Naive thymus-derived CD8-positive, alpha-beta T cell (primary cell): Measurements from ENCODE around the gene DNAJC1. TPM values are rescaled to one million over a fixed set of nuclear protein-coding genes. Genes with fewer than 3 reads are reported as not detected.
"Not testable (repeated sequence)": the region's sequence is repeated elsewhere in the genome, so short reads cannot be mapped to it uniquely, and the experiment has no call there.

Experiments used
- ATAC-seq, 2 donors: fragments of 150-1000 bp; cut with Tn5 transposase in 1 of 2; sonication (Bioruptor Pico), chemical (Tn5 transposase) in 1 of 2; 1 replicate in 1 of 2; 2 replicates in 1 of 2; pipeline ENCODE4 v1.10.0; 2021; ENCODE audit warnings: mild to moderate bottlenecking in 2 of 2, moderate library complexity in 2 of 2
- POLR2A ChIA-PET: fragments of 350-600 bp; sonication (Branson Sonifier 250); formaldehyde crosslinking; loops from one replicate; lab custom pipeline; 2021; ENCODE audit warnings: antibody characterized with exemption; lab: Charles Lee
- DNase-seq, 10 donors: peaks; one replicate each; pipeline versions ENCODE4 v3.0.0 to v3.0.0-alpha.2; 2020 to 2022
- H3K27ac Mint-ChIP-seq, 10 donors: one replicate each; pipeline ENCODE4 v1.8.0; 2020 to 2022; ENCODE audit warnings: mild to moderate bottlenecking in 10 of 10, mixed read lengths in 10 of 10, moderate library complexity in 4 of 10, inconsistent platforms in 1 of 10
- H3K27me3 Mint-ChIP-seq, 5 donors: one replicate each; pipeline ENCODE4 v1.8.0; 2021 to 2022; ENCODE audit warnings: mixed read lengths in 5 of 5
- H3K36me3 Mint-ChIP-seq, 3 donors: one replicate each; pipeline ENCODE4 v1.8.0; 2020 to 2022; ENCODE audit warnings: mixed read lengths in 3 of 3, mild to moderate bottlenecking in 2 of 3, inconsistent platforms in 1 of 3
- H3K4me1 Mint-ChIP-seq, 4 donors: one replicate each; pipeline ENCODE4 v1.8.0; 2021 to 2022; ENCODE audit warnings: mixed read lengths in 4 of 4
- H3K4me3 Mint-ChIP-seq, 10 donors: one replicate each; pipeline ENCODE4 v1.8.0; 2020 to 2022; ENCODE audit warnings: mild to moderate bottlenecking in 10 of 10, mixed read lengths in 10 of 10, moderate library complexity in 6 of 10, inconsistent platforms in 1 of 10
- H3K9me3 Mint-ChIP-seq, 9 donors: one replicate each; pipeline ENCODE4 v1.8.0; 2020 to 2022; ENCODE audit warnings: mixed read lengths in 9 of 9, mild to moderate bottlenecking in 3 of 9, inconsistent platforms in 1 of 9, moderate library complexity in 1 of 9
- polyA plus RNA-seq, 3 donors: library from polyadenylated mRNA; unstranded; fragments of 300-500 nt; fragmentation: Illumina TruSeq; gene quantifications; one replicate each; pipeline ENCODE4 v1.2.3, GENCODE V29; 2021
- total RNA-seq, 8 experiments: library from RNA in 2 of 8; stranded (reverse) in 2 of 8; gene quantifications; one replicate each; pipeline ENCODE4 v1.2.3 and lab custom pipeline; 2021 to 2026

DNAJC1 gene
- total and polyA plus RNA-seq, 5 experiments from 2014 or later: 8.9 to 18.9 (median 9.6) TPM

DNA sequence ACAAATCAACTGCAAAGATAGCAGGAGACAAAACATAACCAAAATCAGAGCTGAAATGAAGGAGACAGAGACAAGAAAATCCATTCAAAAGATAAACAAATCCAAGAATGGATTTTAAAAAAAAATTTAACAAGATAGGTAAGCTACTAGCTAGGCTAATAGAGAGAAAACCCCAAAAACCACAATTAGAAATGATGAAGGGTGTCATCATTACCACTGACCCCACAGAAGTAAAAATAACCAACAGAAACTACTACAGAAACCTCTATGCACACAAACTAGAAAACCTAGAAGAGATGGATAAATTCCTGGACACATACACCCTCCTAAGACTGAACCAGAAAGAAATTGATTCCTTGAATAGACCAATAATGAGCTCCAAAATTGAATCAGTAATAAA lies 117.6 kb downstream of the DNAJC1 start:
- H3K36me3 Mint-ChIP-seq: peaks cover 30 to 53% (median 32%) of the 10 kb centered on the region in 3 donors
- no peak for DNase-seq

DNA sequence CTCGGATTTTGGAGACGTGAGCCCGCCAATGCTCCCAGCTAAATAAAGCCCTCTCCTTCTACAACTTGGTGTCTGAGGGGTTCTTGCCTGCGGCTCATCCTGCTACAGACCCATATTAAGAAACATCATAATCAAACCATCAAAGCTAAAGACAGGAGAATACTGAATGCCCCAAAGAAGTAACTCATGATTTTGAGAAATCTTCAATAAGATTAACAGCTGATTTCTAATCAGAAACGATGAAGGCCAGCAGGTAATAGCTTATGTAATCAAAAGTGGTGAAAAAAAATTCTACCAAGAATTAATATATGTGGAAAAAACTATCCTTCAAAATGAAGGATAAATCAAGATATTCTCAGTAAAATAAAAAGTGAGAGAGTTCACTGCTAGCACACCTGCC lies 130.3 kb downstream of the DNAJC1 start:
- Mint-ChIP-seq H3K27ac (no peak overlapping the region), H3K9me3 (peaks cover 6 to 49% (median 25%) of the 10 kb centered on the region in 9 donors), H3K4me3 (no peak overlapping the region), H3K27me3 (no peaks in the 10 kb centered on the region), H3K36me3 (peaks cover 37 to 77% (median 61%) of the 10 kb centered on the region in 3 donors), H3K4me1 (no peaks in the 10 kb centered on the region)
- POLR2A ChIA-PET: no interaction called here
- DNase-seq (no peak), ATAC-seq (no peak)

More for the DNA sequence above, 117.6 kb downstream of the DNAJC1 start:
- no peak overlapping the region for H3K4me3 Mint-ChIP-seq
- H3K27ac Mint-ChIP-seq: peak overlapping the region in 1 of 10 donors; percentile 11
- H3K27me3 Mint-ChIP-seq: no peaks in the 10 kb centered on the region
- H3K9me3 Mint-ChIP-seq: peaks cover 8 to 36% (median 17%) of the 10 kb centered on the region in 9 donors
- ATAC-seq: no peak
- POLR2A ChIA-PET: no interaction called here
- H3K4me1 Mint-ChIP-seq: peaks cover 14 to 34% (median 21%) of the 10 kb centered on the region in 4 donors

DNA sequence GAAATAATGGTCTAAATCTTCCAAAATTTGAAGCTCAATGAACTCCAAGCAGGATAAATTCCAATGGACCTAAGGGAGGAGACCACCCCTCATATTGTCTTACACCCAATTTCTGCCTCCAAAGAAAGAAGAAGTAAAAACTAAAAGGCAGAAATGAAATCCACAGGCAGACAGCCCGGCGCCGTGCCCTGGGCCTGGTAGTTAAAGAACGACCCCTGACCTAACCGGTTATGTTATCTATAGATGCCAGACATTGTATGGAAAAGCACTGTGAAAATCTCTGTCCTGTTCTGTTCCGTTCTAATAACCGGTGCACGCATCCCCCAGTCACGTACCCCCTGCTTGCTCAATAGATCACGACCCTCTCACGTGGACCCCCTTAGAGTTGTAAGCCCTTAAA lies 130.8 kb downstream of the DNAJC1 start:
- H3K4me3 Mint-ChIP-seq, H3K27ac Mint-ChIP-seq, ATAC-seq, POLR2A ChIA-PET, H3K27me3 Mint-ChIP-seq, DNase-seq, H3K4me1 Mint-ChIP-seq: not testable (repeated sequence)
- H3K9me3 Mint-ChIP-seq: peaks cover 6 to 49% (median 25%) of the 10 kb centered on the region in 9 donors
- peaks cover 37 to 75% (median 60%) of the 10 kb centered on the region in 3 donors for H3K36me3 Mint-ChIP-seq

DNA sequence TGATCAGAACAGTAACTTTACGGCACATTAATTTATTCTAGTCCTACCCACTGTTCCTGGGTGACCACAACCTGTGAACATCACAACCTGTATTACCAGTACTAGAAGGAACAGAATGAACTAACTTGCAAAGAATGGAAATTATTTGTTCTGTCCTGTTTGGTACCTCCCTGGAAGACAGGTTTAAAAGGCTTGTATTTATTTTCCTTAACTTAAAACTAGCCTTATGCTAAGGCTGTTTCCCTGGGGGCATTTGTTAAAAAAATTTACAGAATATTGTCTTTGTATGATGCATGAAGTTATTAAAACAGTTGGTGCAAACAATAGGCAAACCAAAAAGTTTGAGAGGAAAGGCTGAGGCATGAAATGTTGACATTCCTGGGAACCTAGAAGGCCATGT lies 132.7 kb downstream of the DNAJC1 start:
- Mint-ChIP-seq H3K27ac (no peak overlapping the region), H3K4me1 (no peaks in the 10 kb centered on the region), H3K4me3 (no peak overlapping the region), H3K36me3 (peaks cover 49 to 75% (median 62%) of the 10 kb centered on the region in 3 donors), H3K27me3 (no peaks in the 10 kb centered on the region), H3K9me3 (peaks cover 6 to 61% (median 25%) of the 10 kb centered on the region in 9 donors)
- DNase-seq: no peak
- no peak for ATAC-seq
- POLR2A ChIA-PET: no interaction called here

DNA sequence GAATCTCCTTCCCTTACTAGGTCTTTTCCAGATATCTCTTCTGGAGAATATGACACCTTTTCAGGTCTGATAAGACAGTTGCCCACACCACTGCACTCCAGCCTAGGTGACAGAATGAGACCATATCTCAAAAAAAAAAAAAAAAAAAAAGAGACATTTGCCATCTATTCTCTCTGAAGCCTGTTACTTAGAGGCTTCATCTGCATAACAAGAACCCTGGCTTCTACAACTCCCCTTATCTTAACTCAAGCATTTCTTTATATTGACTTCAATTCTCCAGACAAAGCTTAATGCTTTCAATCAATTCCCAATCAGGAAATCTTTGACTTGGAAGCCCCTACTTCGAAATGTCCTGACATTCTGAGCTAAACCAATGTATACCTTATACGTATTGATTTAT lies 134.4 kb downstream of the DNAJC1 start:
- ATAC-seq, H3K27me3 Mint-ChIP-seq, POLR2A ChIA-PET, H3K4me3 Mint-ChIP-seq, H3K27ac Mint-ChIP-seq, DNase-seq, H3K4me1 Mint-ChIP-seq: not testable (repeated sequence)
- H3K36me3 Mint-ChIP-seq: peaks cover 48 to 69% (median 49%) of the 10 kb centered on the region in 3 donors
- H3K9me3 Mint-ChIP-seq: peaks cover 10 to 56% (median 25%) of the 10 kb centered on the region in 9 donors

DNA sequence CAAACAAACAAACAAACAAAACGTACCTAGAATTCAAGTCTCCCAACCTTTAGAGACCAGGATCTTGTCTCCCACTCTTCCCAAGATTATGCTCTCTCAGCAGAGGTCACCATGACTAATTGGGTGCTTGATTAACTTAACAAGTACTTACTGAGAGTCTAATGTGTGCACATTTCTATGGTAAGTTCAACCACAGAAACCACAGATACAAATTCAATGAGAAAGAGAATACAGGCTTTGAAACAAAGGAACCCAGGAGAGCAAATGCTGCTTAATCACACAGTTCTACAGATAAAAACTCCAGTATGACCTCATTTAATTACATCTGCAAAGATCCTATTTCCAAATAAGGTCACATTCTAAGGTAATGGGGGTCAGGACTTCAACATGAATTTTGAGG lies 142.8 kb downstream of the DNAJC1 start:
- ATAC-seq (no peak), DNase-seq (no peak)
- Mint-ChIP-seq H3K4me3 (no peak overlapping the region), H3K4me1 (peaks cover 0 to 6% (median 2%) of the 10 kb centered on the region in 4 donors), H3K27me3 (no peaks in the 10 kb centered on the region), H3K36me3 (peaks cover 16 to 55% (median 25%) of the 10 kb centered on the region in 3 donors), H3K9me3 (peaks cover 0 to 6% (median 0%) of the 10 kb centered on the region in 9 donors), H3K27ac (no peak overlapping the region)
- POLR2A ChIA-PET: no interaction called here

DNA sequence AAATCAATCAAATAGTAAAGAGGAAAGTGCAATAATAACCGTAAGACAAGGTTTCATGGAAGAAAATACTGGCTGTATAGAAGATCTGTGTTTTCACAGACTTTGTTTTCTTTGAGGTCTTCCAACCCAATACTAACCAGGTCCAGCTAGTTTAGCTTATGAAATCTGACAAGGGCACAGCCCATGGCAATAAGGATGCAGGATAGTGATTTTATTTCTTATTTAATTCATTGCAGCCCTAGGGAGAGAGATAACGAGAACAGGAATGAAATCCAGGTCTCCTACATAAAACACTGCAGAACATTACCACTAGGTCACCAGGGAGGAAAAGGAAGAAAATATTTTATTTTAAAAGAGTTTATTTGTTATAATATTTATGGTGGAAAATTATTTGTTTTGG lies 145.1 kb downstream of the DNAJC1 start:
- Mint-ChIP-seq H3K36me3 (peaks cover 15 to 49% (median 26%) of the 10 kb centered on the region in 3 donors), H3K9me3 (peaks cover 0 to 4% (median 2%) of the 10 kb centered on the region in 9 donors), H3K4me3 (no peak overlapping the region), H3K27ac (no peak overlapping the region), H3K4me1 (peaks cover 0 to 7% (median 3%) of the 10 kb centered on the region in 4 donors), H3K27me3 (no peaks in the 10 kb centered on the region)
- ATAC-seq: no peak
- POLR2A ChIA-PET: no interaction called here
- no peak for DNase-seq

DNA sequence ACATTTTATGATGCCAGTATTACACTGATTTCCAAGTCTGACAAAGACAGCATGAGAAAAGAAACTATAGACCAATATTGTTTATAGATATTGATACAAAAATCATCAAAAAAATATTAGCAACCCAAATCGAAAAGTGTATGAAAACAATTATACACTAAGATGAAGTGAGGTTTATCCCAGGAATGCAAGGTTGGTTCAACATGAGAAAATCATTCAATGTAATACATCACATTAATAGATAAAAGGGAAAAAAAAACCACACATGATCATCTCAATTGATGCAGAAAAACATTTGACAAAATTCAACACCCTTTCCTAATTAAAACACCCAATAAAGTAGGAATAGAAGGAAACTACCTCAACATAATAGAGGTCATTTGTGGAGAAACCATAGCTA lies 153.9 kb downstream of the DNAJC1 start:
- peaks cover 0 to 4% (median under 1%) of the 10 kb centered on the region in 4 donors for H3K4me1 Mint-ChIP-seq
- ATAC-seq: no peak
- peaks cover 23 to 59% (median 39%) of the 10 kb centered on the region in 9 donors for H3K9me3 Mint-ChIP-seq
- no peaks in the 10 kb centered on the region for H3K27me3 Mint-ChIP-seq
- H3K27ac Mint-ChIP-seq: no peak overlapping the region
- H3K4me3 Mint-ChIP-seq: no peak overlapping the region
- DNase-seq: no peak
- peaks cover 43 to 66% (median 48%) of the 10 kb centered on the region in 3 donors for H3K36me3 Mint-ChIP-seq
- POLR2A ChIA-PET: no interaction called here

DNA sequence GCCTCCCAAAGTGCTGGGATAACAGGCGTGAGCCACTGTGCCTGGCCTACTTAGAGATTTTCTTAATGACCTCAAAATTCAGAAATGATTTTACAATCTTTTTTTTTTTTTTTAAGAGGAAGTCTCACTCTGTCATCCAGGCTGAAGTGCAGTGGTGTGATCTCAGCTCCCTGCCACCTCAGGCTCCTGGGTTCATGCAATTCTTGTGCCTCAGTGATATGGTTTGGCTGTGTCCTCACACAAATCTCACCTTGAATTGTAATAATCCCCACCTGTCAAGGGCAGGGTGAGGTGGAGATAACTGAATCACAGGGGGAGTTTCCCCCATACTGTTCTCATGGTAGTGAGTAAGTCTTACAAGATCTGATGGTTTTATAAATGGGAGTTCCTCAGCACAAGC lies 159.9 kb downstream of the DNAJC1 start:
- Mint-ChIP-seq H3K4me1 (no peaks in the 10 kb centered on the region), H3K27me3 (no peaks in the 10 kb centered on the region), H3K36me3 (peaks cover 14 to 63% (median 29%) of the 10 kb centered on the region in 3 donors), H3K9me3 (peaks cover 12 to 50% (median 25%) of the 10 kb centered on the region in 9 donors), H3K4me3 (no peak overlapping the region), H3K27ac (no peak overlapping the region)
- ATAC-seq: no peak
- POLR2A ChIA-PET: no interaction called here
- no peak for DNase-seq

DNA sequence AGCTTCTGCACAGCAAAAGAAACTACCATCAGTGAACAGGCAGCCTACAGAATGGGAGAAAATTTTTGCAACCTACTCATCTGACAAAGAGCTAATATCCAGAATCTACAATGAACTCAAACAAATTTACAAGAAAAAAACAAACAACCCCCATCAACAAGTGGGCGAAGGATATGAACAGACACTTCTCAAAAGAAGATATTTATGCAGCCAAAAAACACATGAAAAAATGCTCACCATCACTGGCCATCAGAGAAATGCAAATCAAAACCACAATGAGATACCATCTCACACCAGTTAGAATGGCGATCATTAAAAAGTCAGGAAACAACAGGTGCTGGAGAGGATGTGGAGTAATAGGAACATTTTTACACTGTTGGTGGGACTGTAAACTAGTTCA lies 162.3 kb downstream of the DNAJC1 start:
- H3K27ac Mint-ChIP-seq, DNase-seq, H3K4me3 Mint-ChIP-seq, ATAC-seq, H3K4me1 Mint-ChIP-seq, POLR2A ChIA-PET, H3K27me3 Mint-ChIP-seq: not testable (repeated sequence)
- peaks cover 5 to 49% (median 21%) of the 10 kb centered on the region in 9 donors for H3K9me3 Mint-ChIP-seq
- H3K36me3 Mint-ChIP-seq: peaks cover 4 to 51% (median 22%) of the 10 kb centered on the region in 3 donors

DNA sequence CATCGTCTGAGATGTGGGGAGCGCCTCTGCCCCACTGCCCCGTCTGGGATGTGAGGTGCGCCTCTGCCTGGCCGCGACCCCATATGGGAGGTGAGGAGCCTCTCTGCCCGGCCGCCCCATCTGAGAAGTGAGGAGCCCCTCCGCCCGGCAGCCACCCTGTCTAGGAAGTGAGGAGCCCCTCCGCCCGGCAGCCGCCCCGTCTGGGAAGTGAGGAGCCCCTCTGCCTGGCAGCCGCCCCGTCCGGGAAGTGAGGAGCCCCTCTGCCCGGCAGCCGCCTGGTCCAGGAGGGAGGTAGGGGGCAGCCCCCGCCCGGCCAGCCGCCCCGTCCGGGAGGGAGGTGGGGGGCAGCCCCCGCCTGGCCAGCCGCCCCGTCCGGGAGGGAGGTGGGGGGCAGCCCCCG lies 166.0 kb downstream of the DNAJC1 start:
- ATAC-seq, H3K27me3 Mint-ChIP-seq, DNase-seq, H3K4me3 Mint-ChIP-seq, H3K27ac Mint-ChIP-seq, POLR2A ChIA-PET, H3K4me1 Mint-ChIP-seq: not testable (repeated sequence)
- peaks cover 5 to 62% (median 25%) of the 10 kb centered on the region in 3 donors for H3K36me3 Mint-ChIP-seq
- peaks cover 10 to 78% (median 33%) of the 10 kb centered on the region in 9 donors for H3K9me3 Mint-ChIP-seq

DNA sequence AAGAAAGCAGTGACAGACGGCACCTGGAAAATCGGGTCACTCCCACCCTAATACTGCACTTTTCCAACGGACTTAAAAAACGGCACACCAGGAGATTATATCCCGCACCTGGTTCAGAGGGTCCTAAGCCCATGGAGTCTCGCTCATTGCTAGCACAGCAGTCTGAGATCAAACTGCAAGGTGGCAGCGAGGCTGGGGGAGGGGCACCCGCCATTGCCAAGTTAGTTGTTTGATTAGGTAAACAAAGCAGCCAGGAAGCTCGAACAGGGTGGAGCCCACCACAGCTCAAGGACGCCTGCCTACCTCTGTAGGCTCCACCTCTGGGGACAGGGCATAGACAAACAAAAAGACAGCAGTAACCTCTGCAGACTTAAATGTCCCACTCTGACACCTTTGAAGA lies 169.0 kb downstream of the DNAJC1 start:
- POLR2A ChIA-PET, DNase-seq, ATAC-seq, H3K27ac Mint-ChIP-seq, H3K27me3 Mint-ChIP-seq, H3K4me1 Mint-ChIP-seq, H3K4me3 Mint-ChIP-seq: not testable (repeated sequence)
- peaks cover 13 to 79% (median 46%) of the 10 kb centered on the region in 9 donors for H3K9me3 Mint-ChIP-seq
- peaks cover 12 to 67% (median 40%) of the 10 kb centered on the region in 3 donors for H3K36me3 Mint-ChIP-seq

DNA sequence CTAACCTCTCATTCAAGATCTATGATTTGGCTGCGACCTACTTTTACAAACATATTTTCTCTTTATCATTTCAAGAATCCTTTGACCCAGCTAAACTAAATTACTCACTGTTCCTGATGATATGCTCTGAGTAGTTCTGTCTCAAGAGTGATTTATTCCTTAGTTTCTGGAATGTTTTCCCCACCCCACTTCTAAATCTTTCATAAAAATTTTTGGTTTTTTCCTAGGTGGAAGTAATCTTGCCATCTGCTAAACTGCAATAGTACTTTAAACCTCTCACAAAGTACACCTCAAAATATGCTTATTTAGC lies 170.8 kb downstream of the DNAJC1 start:
- DNase-seq (no peak), ATAC-seq (no peak)
- POLR2A ChIA-PET: no interaction called here
- Mint-ChIP-seq H3K27ac (no peak overlapping the region), H3K9me3 (peaks cover 14 to 85% (median 39%) of the 10 kb centered on the region in 9 donors), H3K4me1 (no peaks in the 10 kb centered on the region), H3K36me3 (peaks cover 17 to 71% (median 37%) of the 10 kb centered on the region in 3 donors), H3K4me3 (no peak overlapping the region), H3K27me3 (no peaks in the 10 kb centered on the region)
